Measurements from ENCODE around the gene DNAJA3.

GRCh38 chr16:4455081-4455480 lies 29.4 kb downstream of the DNAJA3 start:
- no peak for TF ChIP-seq POLR2A (IDR thresholded peaks at IDR 0.05)
- TF ChIP-seq, protein P1, sequence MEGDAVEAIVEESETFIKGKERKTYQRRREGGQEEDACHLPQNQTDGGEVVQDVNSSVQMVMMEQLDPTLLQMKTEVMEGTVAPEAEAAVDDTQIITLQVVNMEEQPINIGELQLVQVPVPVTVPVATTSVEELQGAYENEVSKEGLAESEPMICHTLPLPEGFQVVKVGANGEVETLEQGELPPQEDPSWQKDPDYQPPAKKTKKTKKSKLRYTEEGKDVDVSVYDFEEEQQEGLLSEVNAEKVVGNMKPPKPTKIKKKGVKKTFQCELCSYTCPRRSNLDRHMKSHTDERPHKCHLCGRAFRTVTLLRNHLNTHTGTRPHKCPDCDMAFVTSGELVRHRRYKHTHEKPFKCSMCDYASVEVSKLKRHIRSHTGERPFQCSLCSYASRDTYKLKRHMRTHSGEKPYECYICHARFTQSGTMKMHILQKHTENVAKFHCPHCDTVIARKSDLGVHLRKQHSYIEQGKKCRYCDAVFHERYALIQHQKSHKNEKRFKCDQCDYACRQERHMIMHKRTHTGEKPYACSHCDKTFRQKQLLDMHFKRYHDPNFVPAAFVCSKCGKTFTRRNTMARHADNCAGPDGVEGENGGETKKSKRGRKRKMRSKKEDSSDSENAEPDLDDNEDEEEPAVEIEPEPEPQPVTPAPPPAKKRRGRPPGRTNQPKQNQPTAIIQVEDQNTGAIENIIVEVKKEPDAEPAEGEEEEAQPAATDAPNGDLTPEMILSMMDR (IDR thresholded peaks at IDR 0.05): no peak

Data from Peyer's patch (tissue), 4 donors.